C4-2B (cell line): Measurements from ENCODE around the gene GOLPH3L.

Experiments
- H3K27ac ChIP-seq: fragments of 450-650 bp; 2 replicates; pipeline ENCODE4 v1.5.1; 2017
- ZFX ChIP-seq: fragments of 450-650 bp; IDR thresholded peaks from 2 replicates; pipeline ENCODE4 v1.6.1; 2017
- TF ChIP-seq, protein P1 (sequence below): fragments of 450-650 bp; conservative IDR thresholded peaks from 2 replicates; pipeline ENCODE4 v1.5.1; 2017; ENCODE audit warnings: mild to moderate bottlenecking

Gene GOLPH3L

DNA sequence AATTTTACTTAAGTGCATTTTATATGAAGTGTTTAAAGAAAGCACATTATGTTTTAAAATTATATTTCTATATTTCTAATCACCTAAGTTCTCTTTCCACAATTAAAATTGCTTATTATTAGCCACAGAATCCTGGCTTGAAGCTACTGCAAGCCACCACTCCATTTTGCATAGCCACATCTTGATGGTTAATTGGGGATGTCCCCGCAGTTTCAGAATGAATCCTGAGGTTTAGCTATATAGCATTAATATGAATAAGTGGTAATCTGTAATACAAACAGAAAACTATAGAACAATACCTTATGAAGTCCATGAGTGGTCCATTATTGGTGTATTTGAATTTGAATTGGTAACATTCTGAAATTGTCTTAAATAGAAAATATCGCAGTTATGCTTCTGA is 11.6 kb upstream of the GOLPH3L start:
- TF ChIP-seq, protein P1, sequence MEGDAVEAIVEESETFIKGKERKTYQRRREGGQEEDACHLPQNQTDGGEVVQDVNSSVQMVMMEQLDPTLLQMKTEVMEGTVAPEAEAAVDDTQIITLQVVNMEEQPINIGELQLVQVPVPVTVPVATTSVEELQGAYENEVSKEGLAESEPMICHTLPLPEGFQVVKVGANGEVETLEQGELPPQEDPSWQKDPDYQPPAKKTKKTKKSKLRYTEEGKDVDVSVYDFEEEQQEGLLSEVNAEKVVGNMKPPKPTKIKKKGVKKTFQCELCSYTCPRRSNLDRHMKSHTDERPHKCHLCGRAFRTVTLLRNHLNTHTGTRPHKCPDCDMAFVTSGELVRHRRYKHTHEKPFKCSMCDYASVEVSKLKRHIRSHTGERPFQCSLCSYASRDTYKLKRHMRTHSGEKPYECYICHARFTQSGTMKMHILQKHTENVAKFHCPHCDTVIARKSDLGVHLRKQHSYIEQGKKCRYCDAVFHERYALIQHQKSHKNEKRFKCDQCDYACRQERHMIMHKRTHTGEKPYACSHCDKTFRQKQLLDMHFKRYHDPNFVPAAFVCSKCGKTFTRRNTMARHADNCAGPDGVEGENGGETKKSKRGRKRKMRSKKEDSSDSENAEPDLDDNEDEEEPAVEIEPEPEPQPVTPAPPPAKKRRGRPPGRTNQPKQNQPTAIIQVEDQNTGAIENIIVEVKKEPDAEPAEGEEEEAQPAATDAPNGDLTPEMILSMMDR: no peak
- TF ChIP-seq ZFX: no peak
- H3K27ac ChIP-seq: no peak overlapping the region

DNA sequence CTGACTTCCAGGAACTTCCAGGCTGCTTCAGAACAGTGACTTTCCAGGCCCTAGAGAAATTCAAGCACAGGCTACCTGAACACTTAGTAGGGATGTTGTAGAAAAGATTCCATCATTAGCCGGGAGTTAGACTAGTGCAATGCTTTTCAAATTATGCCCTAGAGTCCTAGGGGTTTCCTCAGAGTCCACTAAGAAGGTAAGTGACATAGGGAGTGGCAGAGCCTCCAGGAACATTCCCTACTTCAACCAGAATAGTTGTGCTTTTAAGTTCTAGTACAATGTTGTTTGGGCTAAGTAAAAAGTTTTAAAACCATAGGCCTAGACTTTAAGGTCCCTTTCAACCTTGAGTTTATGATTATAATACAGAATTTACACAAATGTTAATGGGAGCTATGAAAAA is 9.1 kb upstream of the GOLPH3L start:
- no peak overlapping the region for H3K27ac ChIP-seq
- TF ChIP-seq ZFX: no peak
- TF ChIP-seq, protein P1: no peak

DNA sequence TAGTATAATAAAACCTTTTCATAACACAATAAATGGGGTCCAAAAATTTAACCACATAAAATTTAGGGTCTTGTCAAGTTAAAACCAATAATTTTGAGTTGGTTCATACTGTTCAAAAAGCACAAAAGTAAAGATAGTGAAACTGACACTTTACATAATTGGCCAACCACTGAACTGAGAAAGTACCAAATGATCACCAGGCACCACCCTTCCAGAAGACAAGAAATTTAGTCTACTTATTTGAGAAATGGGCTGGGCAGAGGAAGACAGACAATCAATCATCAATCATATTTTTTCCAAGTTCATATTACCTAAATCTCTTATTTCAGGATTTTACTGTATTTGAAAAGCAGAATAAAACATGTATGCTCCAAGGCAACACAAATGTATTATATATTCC is 6.5 kb upstream of the GOLPH3L start:
- H3K27ac ChIP-seq: no peak overlapping the region
- TF ChIP-seq ZFX: no peak
- TF ChIP-seq, protein P1: no peak

DNA sequence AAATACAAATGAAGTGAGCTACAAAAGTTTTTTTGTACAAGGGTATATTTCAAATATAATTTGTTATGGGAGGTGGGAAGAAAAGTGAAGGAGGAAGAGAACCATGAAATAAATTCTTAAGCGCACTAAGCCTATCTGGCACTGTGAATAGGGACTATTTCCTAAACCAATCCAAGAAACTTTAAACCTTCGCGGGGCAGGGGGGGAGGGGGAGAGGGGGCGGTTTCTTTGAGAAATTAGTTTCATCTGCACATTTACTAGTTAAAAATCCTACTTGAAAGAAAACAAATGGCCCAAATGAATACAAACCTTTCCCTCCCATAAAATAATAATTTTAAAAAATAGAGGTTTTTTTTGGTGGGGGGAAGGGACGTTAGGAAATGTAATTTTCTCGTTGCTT is 364 bp downstream of the GOLPH3L start:
- H3K27ac ChIP-seq: peak overlapping the region; percentile 33
- TF ChIP-seq, protein P1: no peak
- TF ChIP-seq ZFX: no peak

DNA sequence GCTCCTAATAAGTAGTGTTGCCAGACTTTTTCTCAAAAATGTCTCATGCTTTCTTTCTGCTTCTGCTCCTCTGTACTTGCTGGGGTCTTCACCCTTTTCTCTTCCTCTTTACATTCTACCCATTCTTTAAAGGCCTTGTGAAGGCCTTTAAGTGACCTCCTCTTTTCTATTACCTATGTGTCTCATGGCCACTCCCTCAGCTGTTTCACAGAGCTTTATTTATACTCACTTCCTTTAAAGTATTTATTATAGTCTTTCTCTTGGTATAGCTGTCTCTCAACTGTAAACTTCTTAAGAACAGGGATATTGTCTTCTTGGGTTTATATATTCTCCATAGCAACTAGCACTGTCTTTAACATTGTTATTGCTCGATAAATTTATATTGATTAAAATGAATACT is 792 bp downstream of the GOLPH3L start:
- TF ChIP-seq ZFX: no peak
- TF ChIP-seq, protein P1: no peak
- no peak overlapping the region for H3K27ac ChIP-seq

DNA sequence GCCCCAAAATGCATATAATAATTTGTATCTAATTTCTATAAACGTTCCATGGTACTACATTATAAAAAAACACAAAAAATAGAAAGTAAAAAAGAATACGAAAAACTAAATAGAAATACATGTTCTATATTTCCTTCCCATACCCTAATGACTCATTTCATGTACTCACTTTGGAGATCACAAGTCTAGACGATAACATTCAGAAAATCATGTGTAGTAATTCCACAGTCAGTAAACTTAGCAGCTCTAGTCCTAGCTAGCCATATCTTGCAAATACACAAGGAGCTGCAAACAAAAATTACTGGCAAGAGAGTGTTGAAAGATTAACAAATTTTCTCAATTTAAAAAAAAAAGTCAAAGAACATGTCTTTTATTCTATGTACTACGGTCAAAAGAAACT is 1.4 kb downstream of the GOLPH3L start:
- no peak overlapping the region for H3K27ac ChIP-seq
- TF ChIP-seq ZFX: no peak
- TF ChIP-seq, protein P1: no peak

DNA sequence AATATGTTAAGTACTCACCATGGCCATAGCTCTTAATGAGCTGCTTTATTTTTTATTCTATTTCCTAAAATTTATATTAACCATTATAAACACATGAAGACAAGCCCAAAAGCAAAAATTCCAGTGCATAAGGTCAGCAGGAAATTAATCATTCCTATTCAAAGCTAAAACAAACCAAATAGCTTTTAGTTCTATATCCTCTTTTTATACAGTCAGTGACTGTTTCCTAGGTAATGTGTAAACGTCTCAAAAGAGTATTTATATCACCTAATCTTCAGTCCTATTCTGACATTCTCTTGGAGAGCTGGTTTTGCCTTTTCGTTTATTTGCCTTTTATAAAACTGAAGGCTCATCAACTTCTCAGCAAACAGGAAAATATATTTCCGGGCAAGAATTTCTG is 4.2 kb downstream of the GOLPH3L start:
- no peak overlapping the region for H3K27ac ChIP-seq
- no peak for TF ChIP-seq ZFX
- TF ChIP-seq, protein P1: no peak

DNA sequence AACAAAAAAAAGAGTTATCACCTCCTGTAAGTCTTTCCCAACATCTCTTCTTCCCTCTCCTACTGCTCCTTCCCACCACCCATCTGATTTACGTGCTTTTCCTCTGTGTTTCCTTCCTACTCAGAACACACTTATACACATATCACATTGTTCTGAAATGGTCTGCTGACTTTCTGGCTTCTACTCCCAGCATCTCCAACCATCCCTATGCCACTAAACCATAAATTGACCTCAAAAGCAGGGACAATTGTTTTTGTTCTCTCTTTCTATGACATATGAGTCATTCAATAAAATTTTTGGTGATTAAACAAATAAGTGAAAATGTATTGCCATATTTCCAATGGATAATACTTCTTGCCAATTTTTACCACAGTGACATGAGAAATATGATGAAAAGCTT is 8.2 kb downstream of the GOLPH3L start:
- TF ChIP-seq ZFX: no peak
- TF ChIP-seq, protein P1: no peak
- no peak overlapping the region for H3K27ac ChIP-seq
